GM18909 (cell line): ENCODE results near the gene POLR3B.

Experiments used
- ATAC-seq: cut with Tn5 transposase; IDR thresholded peaks from one replicate; pipeline ENCODE4 v1.9.1; 2021; ENCODE audit warnings: mild to moderate bottlenecking; ENCODE audit not compliant: unreplicated experiment, poor library complexity

POLR3B gene

GRCh38 chr12:106517314-106517713, 159.8 kb downstream of the POLR3B start:
- no peak for ATAC-seq

GRCh38 chr12:106519607-106520021, 162.1 kb downstream of the POLR3B start:
- ATAC-seq: no peak

GRCh38 chr12:106521901-106522300, 164.4 kb downstream of the POLR3B start:
- ATAC-seq: no peak

- ATAC-seq: no peak
Observed at GRCh38 chr12:106522708-106523107, 165.2 kb downstream of the POLR3B start.

GRCh38 chr12:106527356-106527755, 169.8 kb downstream of the POLR3B start:
- no peak for ATAC-seq

GRCh38 chr12:106541201-106541600, 183.7 kb downstream of the POLR3B start:
- ATAC-seq: no peak

GRCh38 chr12:106551410-106551809, 193.9 kb downstream of the POLR3B start:
- no peak for ATAC-seq

- ATAC-seq: no peak
Observed at GRCh38 chr12:106552228-106552627, 194.7 kb downstream of the POLR3B start.
